HepG2 (cell line): Measurements from ENCODE around the gene SMAD3. TPM values are rescaled to one million over a fixed set of nuclear protein-coding genes. Genes with fewer than 3 reads are reported as not detected.

ENCODE experiments used
- AGO1 ChIP-seq: fragments of 200-400 bp; formaldehyde crosslinking; IDR thresholded peaks from 2 replicates; pipeline ENCODE4 v1.6.1; 2017; ENCODE audit warnings: mild to moderate bottlenecking, low read depth, low read length, moderate library complexity; ENCODE audit not compliant: poor library complexity, severe bottlenecking
- ASH2L ChIP-seq: fragments of 300-600, 200-600 bp; sonication (generic); IDR thresholded peaks from 2 replicates; pipeline ENCODE4 v1.7.0; 2017; ENCODE audit warnings: low read depth, mild to moderate bottlenecking, moderate library complexity, mixed read lengths, low read length; ENCODE audit not compliant: insufficient read length
- ATF1 ChIP-seq: IDR thresholded peaks from 2 replicates; pipeline ENCODE4 v1.6.1; 2016; ENCODE audit warnings: mild to moderate bottlenecking, control low read depth
- BHLHE40 ChIP-seq: IDR thresholded peaks from 2 replicates; pipeline ENCODE4 v1.6.1; 2011; ENCODE audit warnings: low read length, improper control_type of control experiment
- CEBPB ChIP-seq: IDR thresholded peaks from 2 replicates; pipeline ENCODE4 v1.6.1; 2011; ENCODE audit warnings: low read depth, low read length, improper control_type of control experiment, borderline replicate concordance
- FOXP1 ChIP-seq, 2 experiments: fragments of 450-650 bp in 1 of 2; IDR thresholded peaks; 2 replicates each; pipeline ENCODE4 v1.6.1; 2017 to 2018; ENCODE audit warnings: antibody characterized with exemption in 1 of 2
- HNF4A ChIP-seq: sonication (generic); formaldehyde crosslinking; IDR thresholded peaks from 2 replicates; pipeline ENCODE4 v1.4.0; 2020; ENCODE audit warnings: missing genetic modification reagents
- HNRNPK ChIP-seq: fragments of 200-400 bp; formaldehyde crosslinking; IDR thresholded peaks from 2 replicates; pipeline ENCODE4 v1.6.1; 2018; ENCODE audit warnings: low read length, low read depth, moderate library complexity, mild to moderate bottlenecking; ENCODE audit not compliant: poor library complexity, severe bottlenecking
- JUN ChIP-seq: sonication (generic); formaldehyde crosslinking; IDR thresholded peaks from 2 replicates; pipeline ENCODE4 v1.4.0; 2020; ENCODE audit warnings: mild to moderate bottlenecking, missing genetic modification reagents
- MBNL3 ChIP-seq: fragments of 250-450 bp; sonication (Bioruptor Pico); conservative IDR thresholded peaks from 2 replicates; pipeline ENCODE4 v1.8.0; 2022; ENCODE audit warnings: mild to moderate bottlenecking, inconsistent platforms
- MTF1 ChIP-seq: sonication (generic); formaldehyde crosslinking; IDR thresholded peaks from 2 replicates; pipeline ENCODE4 v1.5.0; 2020; ENCODE audit warnings: missing genetic modification reagents
- ONECUT2 ChIP-seq: sonication (generic); formaldehyde crosslinking; IDR thresholded peaks from 2 replicates; pipeline ENCODE4 v1.4.0; 2020; ENCODE audit warnings: missing genetic modification reagents
- RELA ChIP-seq: sonication (generic); formaldehyde crosslinking; IDR thresholded peaks from 2 replicates; pipeline ENCODE4 v1.4.0; 2020; ENCODE audit warnings: missing genetic modification reagents
- RFXANK ChIP-seq: IDR thresholded peaks from 2 replicates; pipeline ENCODE4 v1.6.1; 2016
- SALL1 ChIP-seq: sonication (generic); formaldehyde crosslinking; IDR thresholded peaks from 2 replicates; pipeline ENCODE4 v1.8.0; 2022; ENCODE audit warnings: mild to moderate bottlenecking, missing genetic modification reagents
- SOX13 ChIP-seq, 3 experiments: fragments of 450-650 bp in 1 of 3; sonication (generic) in 1 of 3; formaldehyde crosslinking in 1 of 3; IDR thresholded peaks in 2 of 3; conservative IDR thresholded peaks in 1 of 3; 2 replicates each; pipeline versions ENCODE4 v1.5.0 to v1.6.1; 2016 to 2020; ENCODE audit warnings: antibody characterized with exemption in 1 of 3, mild to moderate bottlenecking in 1 of 3, missing compliant biosample characterization in 1 of 3, missing genetic modification reagents in 1 of 3, moderate library complexity in 1 of 3
- ZBTB25 ChIP-seq: IDR thresholded peaks from 2 replicates; pipeline ENCODE4 v1.6.1; 2018; ENCODE audit warnings: missing genetic modification reagents
- ZFP36L2 ChIP-seq: sonication (generic); formaldehyde crosslinking; IDR thresholded peaks from 2 replicates; pipeline ENCODE4 v1.4.0; 2020; ENCODE audit warnings: missing genetic modification reagents
- ZNF18 ChIP-seq: sonication (generic); formaldehyde crosslinking; IDR thresholded peaks from 2 replicates; pipeline ENCODE4 v1.8.0; 2022; ENCODE audit warnings: mild to moderate bottlenecking, missing genetic modification reagents; ENCODE audit not compliant: insufficient replicate concordance
- ZNF20 ChIP-seq: sonication (generic); formaldehyde crosslinking; IDR thresholded peaks from 2 replicates; pipeline ENCODE4 v1.4.0; 2020; ENCODE audit warnings: mild to moderate bottlenecking, moderate library complexity, missing genetic modification reagents
- ZNF343 ChIP-seq: sonication (generic); formaldehyde crosslinking; IDR thresholded peaks from 2 replicates; pipeline ENCODE4 v1.4.0; 2020; ENCODE audit warnings: mild to moderate bottlenecking, missing genetic modification reagents
- ZNF782 ChIP-seq: sonication (generic); formaldehyde crosslinking; IDR thresholded peaks from 2 replicates; pipeline ENCODE4 v1.4.0; 2020; ENCODE audit warnings: missing genetic modification reagents, mild to moderate bottlenecking, borderline replicate concordance
- ZNF816 ChIP-seq: sonication (generic); formaldehyde crosslinking; IDR thresholded peaks from 2 replicates; pipeline ENCODE4 v1.8.0; 2022; ENCODE audit warnings: missing genetic modification reagents, mild to moderate bottlenecking, borderline replicate concordance
- ZSCAN9 ChIP-seq: IDR thresholded peaks from 2 replicates; pipeline ENCODE4 v1.6.1; 2016; ENCODE audit warnings: borderline replicate concordance
- ZZZ3 ChIP-seq: sonication (generic); formaldehyde crosslinking; IDR thresholded peaks from 2 replicates; pipeline ENCODE4 v1.4.0; 2020; ENCODE audit warnings: missing genetic modification reagents, mild to moderate bottlenecking, borderline replicate concordance
- polyA plus RNA-seq, 8 experiments: library from polyadenylated mRNA; depleted of rRNA in 3 of 8; stranded (reverse) in 7 of 8; unstranded in 1 of 8; fragments of >200 nt; fragmentation: Illumina TruSeq in 4 of 8; extraction: Trizol in 4 of 8; gene quantifications; 2 replicates each; pipeline versions ENCODE4 v1.2.1 to v1.2.3, GENCODE V29; 2011 to 2016; ENCODE audit warnings: low read depth in 4 of 8, missing spikeins in 1 of 8, mixed read lengths in 1 of 8; ENCODE audit not compliant: insufficient read depth in 1 of 8
- total RNA-seq, 5 experiments: library from RNA; depleted of rRNA; stranded (reverse); fragments of >200 nt; fragmentation: Illumina TruSeq; extraction: Trizol; gene quantifications; 2 replicates each; pipeline ENCODE4 v1.2.3, GENCODE V29; 2016; ENCODE audit warnings: low read depth in 1 of 5
- TF ChIP-seq, protein P1 (sequence below): sonication (generic); formaldehyde crosslinking; IDR thresholded peaks from 2 replicates; pipeline ENCODE4 v1.5.0; 2020; ENCODE audit warnings: missing genetic modification reagents
- TF ChIP-seq, protein P2 (sequence below): sonication (generic); formaldehyde crosslinking; IDR thresholded peaks from 2 replicates; pipeline ENCODE4 v1.9.0; 2021; ENCODE audit warnings: missing genetic modification reagents, mild to moderate bottlenecking, borderline replicate concordance

The SMAD3 gene
- total and polyA plus RNA-seq, 2 of the 13 experiments (the other 11 are each of a cell fraction or from before 2014, with no cell fraction given) = 8.6 to 56.3 TPM

DNA sequence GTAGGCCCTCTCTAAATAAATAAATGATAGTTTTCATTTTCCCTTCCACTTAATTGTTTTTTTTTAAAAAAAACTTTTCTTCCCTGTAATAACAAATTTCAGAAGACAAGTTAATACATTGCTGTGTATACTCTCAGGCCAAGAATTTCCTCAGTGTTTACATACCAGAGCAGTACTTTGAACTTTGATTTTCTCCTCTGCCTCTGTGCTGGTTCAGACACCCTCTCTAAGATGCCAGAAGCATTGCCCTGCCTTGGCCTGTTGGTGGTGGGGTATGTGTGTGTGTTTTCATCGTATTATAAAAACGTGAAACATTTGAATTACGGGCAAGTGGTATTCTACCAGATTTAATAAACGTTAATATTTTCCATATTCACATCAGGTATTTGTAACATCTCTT lies 70.1 kb downstream of the SMAD3 start (continued):
- 0 out of 2 replicates have a peak, but pooled peaks have one; percentile 19 for TF ChIP-seq ZBTB25 (CRISPR knock-in tag)
- TF ChIP-seq, protein P1, sequence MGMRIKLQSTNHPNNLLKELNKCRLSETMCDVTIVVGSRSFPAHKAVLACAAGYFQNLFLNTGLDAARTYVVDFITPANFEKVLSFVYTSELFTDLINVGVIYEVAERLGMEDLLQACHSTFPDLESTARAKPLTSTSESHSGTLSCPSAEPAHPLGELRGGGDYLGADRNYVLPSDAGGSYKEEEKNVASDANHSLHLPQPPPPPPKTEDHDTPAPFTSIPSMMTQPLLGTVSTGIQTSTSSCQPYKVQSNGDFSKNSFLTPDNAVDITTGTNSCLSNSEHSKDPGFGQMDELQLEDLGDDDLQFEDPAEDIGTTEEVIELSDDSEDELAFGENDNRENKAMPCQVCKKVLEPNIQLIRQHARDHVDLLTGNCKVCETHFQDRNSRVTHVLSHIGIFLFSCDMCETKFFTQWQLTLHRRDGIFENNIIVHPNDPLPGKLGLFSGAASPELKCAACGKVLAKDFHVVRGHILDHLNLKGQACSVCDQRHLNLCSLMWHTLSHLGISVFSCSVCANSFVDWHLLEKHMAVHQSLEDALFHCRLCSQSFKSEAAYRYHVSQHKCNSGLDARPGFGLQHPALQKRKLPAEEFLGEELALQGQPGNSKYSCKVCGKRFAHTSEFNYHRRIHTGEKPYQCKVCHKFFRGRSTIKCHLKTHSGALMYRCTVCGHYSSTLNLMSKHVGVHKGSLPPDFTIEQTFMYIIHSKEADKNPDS (CRISPR knock-in tag) = no peak
- no peak for TF ChIP-seq ZNF18 (CRISPR knock-in tag)
- no peak for TF ChIP-seq SALL1 (CRISPR knock-in tag)
- no peak for TF ChIP-seq CEBPB
- no peak for TF ChIP-seq ZZZ3
- no peak for TF ChIP-seq JUN (CRISPR knock-in tag)
- TF ChIP-seq ASH2L = peak; percentile 31
- 0 out of 2 replicates have a peak, but pooled peaks have one; percentile 34 for TF ChIP-seq ZSCAN9 (CRISPR knock-in tag)
- TF ChIP-seq ZFP36L2 (CRISPR knock-in tag) = no peak
- no peak for TF ChIP-seq BHLHE40
- TF ChIP-seq ZNF816 (CRISPR knock-in tag) = no peak
- no peak for TF ChIP-seq ZNF20 (CRISPR knock-in tag)
- TF ChIP-seq HNRNPK = no peak
- TF ChIP-seq MTF1 = no peak
- no peak for TF ChIP-seq ZNF343 (CRISPR knock-in tag)
- no peak for TF ChIP-seq SOX13 (IDR thresholded peaks at IDR 0.05)
- peak in 1 of 2 experiments; percentile 72; a peak in 2 of 4 replicates for TF ChIP-seq SOX13 (CRISPR knock-in tag; conservative IDR thresholded peaks at IDR 0.05 in 1 of 2, IDR thresholded peaks at IDR 0.05 in 1 of 2)
- TF ChIP-seq AGO1 = no peak
- no peak for TF ChIP-seq FOXP1 (IDR thresholded peaks at IDR 0.05)
- TF ChIP-seq FOXP1 (CRISPR knock-in tag; IDR thresholded peaks at IDR 0.05) = peak; percentile 75
- no peak for TF ChIP-seq ONECUT2 (CRISPR knock-in tag)
- no peak for TF ChIP-seq ZNF782 (CRISPR knock-in tag)
- no peak for TF ChIP-seq RELA (CRISPR knock-in tag)
- TF ChIP-seq RFXANK (CRISPR knock-in tag) = no peak
- no peak for TF ChIP-seq MBNL3 (CRISPR knock-in tag)
- no peak for TF ChIP-seq ATF1
- TF ChIP-seq, protein P2, sequence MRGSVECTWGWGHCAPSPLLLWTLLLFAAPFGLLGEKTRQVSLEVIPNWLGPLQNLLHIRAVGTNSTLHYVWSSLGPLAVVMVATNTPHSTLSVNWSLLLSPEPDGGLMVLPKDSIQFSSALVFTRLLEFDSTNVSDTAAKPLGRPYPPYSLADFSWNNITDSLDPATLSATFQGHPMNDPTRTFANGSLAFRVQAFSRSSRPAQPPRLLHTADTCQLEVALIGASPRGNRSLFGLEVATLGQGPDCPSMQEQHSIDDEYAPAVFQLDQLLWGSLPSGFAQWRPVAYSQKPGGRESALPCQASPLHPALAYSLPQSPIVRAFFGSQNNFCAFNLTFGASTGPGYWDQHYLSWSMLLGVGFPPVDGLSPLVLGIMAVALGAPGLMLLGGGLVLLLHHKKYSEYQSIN (CRISPR knock-in tag) = no peak
- TF ChIP-seq HNF4A = peak; percentile 93
